Hematopoietic multipotent progenitor cell (in vitro differentiated cells): ENCODE results near the gene ZNG1F. TPM values are rescaled to one million over a fixed set of nuclear protein-coding genes. Genes with fewer than 3 reads are reported as not detected.
"Not testable (repeated sequence)": the region's sequence is repeated elsewhere in the genome, so short reads cannot be mapped to it uniquely, and the experiment has no call there.

ENCODE experiments used
- DNase-seq, 3 donors: peaks; one replicate each; pipeline ENCODE4 v3.0.0-alpha.2; 2011 to 2015; ENCODE audit warnings: low read depth in 2 of 3, low spot score in 2 of 3
- total RNA-seq: library from RNA; depleted of rRNA; stranded (reverse); fragments of >200 nt; gene quantifications from one replicate; pipeline ENCODE4 v1.2.3, GENCODE V29; 2012

Gene ZNG1F
- total RNA-seq, 1 donor, result 2.2 TPM

DNA sequence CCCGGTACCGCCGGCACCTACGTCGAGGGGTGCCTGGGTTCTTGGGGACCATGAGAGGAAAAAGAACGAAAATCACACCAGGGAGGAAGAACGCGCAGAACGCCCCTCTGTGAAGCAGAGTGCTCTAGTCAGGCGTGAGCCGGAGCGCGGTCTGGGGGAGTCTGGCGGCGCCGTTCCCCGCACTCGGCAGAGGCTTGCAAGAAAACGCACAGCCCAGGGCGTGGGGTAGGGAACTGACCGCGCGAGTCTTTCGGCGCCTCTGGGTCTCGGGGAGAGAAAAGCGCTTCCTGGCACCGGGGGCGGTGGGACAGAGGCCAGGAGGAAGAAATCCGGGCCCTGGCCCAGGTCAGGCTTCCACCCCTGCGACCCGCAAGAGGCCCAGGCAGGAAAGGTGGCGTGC lies 65.3 kb downstream of the ZNG1F start:
- DNase-seq, result not testable (repeated sequence)

DNA sequence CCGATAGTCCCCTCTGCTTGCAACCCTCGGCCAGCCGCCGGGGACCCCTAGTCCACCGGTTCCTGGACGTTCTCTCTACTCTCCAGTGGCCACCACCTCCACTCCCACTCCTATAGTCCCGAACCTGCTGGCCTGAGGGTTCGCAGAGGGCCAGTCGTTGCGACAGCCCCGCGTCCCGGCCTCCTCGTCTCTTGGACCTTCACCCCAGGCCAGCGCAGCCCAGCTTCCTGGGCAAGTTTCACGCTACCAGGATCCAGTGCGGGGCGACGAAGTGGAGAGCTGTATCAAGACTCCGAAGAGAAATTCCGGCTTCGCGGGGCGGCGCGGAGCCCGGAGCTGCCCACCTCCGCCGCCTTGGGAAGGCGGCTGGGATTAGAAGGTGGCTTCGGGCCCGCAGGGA lies 65.7 kb downstream of the ZNG1F start:
- not testable (repeated sequence) for DNase-seq

DNA sequence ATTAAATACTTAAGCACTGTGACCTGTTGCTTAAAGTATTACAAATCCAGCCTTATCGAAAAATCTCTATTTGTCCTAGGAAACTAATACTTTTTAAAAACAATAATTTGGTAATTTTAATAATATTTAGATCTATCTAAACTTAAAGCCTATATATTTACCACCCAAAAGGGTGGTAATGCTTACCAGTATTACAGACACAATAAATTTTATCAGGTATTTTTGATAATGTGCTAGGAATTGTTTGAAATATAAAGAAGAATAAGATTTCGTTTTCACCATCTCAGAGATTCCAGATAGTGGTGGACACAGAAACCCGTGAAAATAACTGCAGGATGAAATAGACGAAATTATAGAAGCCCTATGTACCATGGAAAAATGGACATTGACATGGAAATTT lies 68.4 kb downstream of the ZNG1F start:
- DNase-seq, result not testable (repeated sequence)

DNA sequence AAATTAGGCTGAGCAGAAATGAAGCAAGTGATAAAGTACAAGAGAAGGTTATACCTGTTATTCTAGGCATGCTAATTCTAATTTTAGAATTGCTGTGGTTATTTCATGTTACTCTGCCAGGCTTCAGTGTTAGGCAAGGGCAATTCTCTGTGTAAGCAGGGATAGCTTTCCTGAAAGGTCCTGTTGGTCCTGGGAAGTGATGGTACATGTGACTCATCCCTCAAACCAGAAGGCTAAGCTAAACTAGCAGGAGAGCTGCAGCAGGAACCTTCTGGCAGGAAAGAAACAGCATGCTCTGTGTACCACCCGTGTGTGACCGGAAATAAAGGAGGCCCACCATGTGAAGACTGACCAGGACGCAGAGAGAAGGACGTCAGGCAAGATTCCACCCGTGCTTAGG lies 69.4 kb downstream of the ZNG1F start:
- not testable (repeated sequence) for DNase-seq

DNA sequence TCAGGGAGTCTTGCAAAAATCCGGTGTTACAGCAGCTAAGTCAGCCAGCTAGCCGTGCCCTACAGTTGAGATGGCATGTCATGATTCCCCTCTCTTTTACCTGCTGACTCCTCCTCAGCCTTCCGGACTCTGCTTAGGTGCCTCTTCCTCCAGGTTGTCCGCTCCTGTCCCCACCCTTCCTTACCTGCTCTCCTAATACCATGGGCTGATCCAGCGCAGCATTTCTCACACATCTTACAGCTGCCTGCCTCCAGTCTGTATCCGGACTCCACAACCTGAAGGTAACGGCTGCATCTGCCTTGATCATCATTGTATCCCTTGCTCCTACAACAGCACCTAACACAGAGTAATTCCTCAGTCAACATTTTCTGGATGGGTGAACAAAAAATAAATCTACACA lies 69.8 kb downstream of the ZNG1F start:
- not testable (repeated sequence) for DNase-seq

DNA sequence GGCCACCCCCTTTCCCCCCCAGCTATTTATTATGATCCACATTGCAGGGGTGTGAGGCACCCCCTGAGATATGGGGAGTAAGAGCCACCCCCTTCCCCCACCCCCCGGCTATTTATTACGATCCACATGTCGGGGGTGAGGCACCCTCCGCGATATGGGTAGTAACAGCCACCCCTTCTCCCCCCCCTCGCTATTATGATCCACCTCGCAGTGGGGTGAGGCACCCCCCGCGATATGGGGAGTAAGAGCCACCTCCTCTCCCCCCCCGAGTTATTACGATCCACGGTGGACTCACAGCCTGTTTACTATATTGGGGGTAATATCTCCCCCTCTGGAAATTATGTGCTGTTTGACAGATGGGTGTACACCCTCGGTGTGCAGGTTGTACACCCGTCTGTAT lies 75.8 kb downstream of the ZNG1F start:
- DNase-seq, result not testable (repeated sequence)

DNA sequence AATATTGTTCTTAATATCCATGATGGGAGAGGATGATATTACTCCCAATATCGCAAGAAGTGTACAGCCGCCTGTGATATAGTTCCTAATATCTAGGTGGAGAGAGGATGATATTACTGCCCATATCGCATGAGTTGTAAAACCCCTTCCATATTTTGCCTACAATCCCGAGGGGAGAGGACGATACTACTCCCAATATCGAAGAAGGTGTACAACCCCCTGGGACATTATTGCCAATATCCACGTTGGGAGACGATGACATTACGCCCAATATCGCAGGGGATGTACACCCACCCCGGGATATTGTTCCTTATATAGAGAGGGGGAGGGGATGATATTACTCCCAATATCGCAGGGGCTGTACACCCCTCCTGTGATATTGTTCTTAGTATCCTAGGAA lies 77.7 kb downstream of the ZNG1F start:
- DNase-seq, result not testable (repeated sequence)

DNA sequence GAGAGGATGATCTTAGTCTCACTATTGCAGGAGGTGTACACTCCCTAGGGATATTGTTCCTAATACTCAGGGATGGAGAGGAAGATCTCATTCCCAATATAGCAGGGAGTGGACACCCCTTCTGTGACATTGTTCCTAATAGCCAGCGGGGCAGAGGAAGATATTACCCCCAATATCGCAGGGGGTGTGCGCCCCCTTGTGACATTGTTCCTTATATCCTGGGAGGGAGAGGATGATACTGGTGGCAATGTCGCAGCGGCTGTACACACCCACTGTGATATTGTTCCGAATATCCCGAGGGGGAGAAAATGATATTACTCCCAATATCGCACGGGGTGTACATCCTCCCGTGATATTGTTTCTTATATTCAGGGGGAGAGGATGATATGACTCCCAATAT lies 78.2 kb downstream of the ZNG1F start:
- DNase-seq, result not testable (repeated sequence)

DNA sequence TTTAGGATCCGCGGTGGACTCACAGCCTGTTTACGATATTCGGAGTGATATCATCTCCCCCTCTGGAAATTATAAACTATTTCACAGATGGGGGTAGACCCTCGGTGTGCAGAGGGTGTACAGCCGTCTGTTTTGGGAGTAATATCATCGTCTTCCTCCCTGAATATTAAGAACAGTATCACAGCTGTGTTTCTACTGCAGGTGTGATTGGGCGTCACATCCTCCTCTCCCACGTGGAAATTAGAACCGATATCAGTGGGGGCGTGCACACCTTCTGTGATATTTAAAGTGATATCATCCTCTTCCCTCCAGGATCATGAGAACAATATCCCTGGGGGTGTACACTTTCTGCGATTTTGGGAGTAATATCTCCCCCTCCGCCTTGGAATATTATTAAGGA lies 79.9 kb downstream of the ZNG1F start:
- DNase-seq, result not testable (repeated sequence)

DNA sequence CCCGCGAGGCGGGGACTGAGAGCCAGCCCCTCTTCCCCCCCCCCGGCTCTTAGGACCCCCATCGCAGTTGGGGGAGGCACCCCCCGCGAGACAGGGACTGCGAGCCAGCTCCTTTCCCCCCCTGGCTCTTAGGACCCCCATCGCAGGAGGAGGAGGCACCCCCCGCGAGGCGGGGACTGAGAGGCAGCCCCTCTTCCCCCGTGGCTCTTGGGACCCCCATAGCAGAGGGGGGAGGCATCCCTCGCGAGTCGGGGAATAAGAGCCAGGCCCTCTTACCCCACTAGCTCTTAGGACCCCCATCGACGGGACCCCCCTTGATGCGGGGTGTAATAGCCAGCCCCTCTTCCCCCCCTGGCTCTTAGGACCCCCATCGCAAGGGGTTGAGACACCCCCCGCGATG lies 80.3 kb downstream of the ZNG1F start:
- DNase-seq, result not testable (repeated sequence)

DNA sequence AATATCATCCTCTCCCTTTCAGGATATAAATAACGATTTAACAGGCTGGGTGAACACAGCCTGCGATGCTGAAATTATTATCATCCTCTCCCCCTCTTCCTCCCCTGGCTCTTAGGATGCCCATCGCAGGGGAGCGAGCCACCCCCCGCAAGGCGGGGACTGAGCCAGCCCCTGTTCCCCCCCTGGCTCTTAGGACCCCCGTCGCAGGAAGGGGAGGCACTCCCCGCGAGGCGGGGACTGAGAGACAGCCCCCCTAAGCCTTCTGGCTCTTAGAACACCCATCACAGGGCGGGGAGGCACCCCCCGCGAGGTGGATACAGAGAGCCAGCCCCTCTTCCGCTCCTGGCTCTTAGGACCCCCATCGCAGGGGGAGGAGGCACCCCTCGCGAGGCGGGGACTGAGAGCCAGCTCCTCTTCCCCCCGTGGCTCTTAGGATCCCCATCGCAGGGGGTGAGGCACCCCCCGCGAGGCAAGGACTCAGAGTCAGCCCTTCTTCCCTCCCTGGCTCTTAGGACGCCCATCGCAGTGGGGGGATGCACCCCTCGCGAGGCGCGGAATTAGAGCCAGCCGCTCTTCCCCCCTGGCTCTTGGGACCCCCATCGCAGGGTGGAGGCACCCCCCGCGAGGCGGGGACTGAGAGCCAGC lies 82.5 kb downstream of the ZNG1F start:
- not testable (repeated sequence) for DNase-seq

DNA sequence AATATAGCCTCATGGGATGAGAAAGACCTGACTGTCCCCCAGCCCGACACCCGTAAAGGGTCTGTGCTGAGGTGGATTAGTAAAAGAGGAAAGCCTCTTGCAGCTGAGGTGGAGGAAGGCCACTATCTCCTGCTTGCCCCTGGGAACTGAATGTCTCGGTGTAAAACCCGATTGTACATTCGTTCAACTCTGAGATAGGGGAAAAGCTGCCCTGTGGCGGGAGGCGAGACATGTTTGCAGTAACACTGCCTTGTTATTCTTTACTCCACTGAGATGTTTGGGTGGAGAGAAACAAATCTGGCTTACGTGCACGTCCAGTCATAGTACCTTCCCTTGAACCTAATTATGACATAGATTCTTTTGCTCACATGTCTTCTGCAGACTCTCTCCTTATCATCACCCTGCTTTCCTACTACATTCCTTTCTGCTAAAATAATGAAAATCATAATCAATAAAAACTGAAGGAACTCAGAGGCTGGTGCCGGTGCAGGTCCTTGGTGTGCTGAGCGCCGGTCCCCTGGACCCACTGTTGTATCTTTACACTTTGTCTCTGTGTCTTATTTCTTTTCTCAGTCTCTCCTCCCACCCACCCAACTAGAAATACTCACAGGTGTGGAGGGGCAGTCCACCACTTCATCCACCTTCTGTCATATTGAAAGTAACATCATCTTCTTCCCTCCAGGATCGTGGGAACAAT lies 83.4 kb downstream of the ZNG1F start:
- DNase-seq, result not testable (repeated sequence)

DNA sequence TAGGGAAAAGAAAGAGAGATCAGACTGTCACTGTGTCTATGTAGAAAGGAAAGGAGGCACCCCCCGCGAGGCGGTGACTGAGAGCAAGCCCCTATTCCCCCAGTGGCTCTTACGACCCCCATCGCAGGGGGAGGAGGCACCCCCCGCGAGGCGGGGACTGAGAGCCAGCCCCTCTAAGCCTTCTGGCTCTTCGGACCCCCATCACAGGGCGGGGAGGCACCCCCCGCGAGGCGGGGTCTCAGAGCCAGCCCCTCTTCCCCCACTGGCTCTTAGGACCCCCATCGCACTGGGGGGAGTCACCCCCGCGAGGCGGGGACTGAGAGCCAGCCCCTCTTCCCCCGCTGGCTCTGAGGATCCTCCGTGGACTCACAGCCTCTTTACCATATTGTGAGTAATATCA lies 84.6 kb downstream of the ZNG1F start:
- not testable (repeated sequence) for DNase-seq

DNA sequence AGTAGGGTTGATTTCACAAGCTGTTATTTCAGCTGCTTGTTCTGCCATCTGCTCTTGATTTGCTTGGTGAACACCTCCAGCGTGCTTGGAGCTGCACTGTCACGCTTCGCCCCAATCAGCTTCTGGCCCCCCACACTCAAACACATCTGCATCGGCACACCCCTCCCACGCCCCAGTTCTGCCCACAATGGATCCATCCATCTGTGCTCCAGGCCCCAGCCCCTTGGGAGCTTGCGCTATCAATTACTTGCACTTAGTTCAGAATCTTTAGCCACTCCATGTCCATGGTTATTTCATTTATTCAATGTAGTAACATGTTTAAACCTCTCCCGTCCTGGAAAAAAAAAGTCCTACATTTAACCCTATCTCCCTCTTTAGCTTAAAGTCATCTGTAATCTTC lies 88.6 kb downstream of the ZNG1F start:
- not testable (repeated sequence) for DNase-seq

DNA sequence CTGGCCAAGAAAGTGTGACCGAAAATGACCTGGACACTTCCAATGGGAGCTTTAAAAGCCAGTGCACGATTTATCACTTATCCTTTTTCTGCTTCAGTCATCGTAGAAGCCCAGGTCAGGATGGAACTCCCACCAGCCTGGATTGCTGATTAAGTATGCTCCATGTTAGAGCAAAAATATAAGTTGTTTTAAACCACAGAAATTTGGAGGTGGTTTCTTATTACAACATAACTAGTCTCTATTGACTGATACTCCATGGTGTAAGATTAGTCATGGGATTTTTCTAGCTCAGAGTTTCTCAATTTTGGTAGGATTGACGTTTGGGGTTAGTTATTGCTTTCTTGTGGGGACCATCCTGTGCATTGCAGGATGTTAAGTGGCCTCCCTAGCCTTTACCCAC lies 90.4 kb downstream of the ZNG1F start:
- not testable (repeated sequence) for DNase-seq

DNA sequence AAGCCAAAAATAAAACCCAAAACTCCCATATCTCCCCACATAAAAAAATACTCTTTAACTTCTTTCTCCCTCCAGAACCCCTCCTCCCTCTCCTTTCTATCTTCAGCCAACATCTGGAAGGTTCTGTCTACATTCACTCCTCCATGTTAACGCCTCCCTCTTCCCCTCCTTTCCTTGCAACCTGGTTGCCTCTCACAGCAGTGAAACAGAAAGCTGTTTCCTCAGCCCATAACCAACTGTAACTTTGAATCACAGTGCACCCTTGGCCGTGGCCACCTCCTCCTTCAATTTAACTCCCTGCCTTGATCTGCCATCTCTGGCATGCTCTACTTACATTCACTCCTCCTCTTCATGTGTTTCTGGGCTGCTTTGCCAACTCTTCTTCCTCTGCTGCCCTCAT lies 94.1 kb downstream of the ZNG1F start:
- not testable (repeated sequence) for DNase-seq

DNA sequence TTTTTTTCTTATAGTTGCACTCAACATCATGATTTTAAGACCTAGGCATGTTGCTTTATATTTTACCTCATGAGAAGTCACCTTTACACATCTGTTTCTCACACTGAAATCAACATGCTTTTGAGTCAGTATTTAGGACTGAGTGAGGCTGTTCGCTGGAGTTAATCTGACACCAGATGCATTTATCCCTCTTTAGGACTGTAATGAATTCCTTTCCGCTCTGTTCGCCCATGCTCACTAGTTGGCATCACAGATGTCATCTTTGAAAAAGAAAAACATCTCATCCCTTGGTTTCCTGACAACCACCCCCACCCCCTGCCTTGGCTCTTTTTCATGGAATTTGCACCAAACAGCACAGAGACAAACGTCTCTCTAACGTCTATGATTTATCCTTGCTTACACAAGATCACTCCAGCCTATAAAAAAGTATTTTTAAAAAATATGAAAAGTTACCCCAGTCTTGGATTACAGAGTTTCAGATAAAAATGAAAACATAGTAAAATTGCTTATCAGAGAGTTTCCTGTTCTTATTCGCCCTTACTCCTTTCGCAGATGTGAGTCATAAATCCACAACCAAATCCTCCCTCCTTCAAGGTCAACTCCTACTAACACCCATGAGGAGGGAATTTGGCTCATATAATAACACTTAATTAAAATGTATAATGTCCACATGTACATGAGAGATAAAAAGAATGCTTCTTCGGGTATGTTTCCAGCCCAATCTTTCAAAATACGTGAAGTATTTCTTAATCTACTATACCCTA lies 94.9 kb downstream of the ZNG1F start:
- not testable (repeated sequence) for DNase-seq

DNA sequence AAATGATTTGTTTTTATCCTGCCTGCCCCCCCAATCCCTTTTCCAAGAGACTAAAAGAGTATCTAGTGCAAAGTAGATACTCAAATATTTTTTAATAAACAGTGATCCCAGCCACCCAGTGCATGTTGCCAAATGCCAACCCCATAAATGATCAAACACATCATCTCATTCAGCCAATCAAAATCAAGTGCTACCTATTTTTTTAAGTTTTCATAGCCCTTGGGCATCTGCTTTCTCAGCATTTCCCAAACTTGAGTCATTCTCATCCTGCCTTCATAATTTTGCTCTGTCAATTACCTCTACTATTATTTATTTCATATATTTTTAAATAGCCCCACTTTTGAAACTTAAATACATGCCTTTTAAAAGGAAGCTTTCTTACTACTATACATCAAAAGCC lies 98.2 kb downstream of the ZNG1F start:
- DNase-seq, result not testable (repeated sequence)

DNA sequence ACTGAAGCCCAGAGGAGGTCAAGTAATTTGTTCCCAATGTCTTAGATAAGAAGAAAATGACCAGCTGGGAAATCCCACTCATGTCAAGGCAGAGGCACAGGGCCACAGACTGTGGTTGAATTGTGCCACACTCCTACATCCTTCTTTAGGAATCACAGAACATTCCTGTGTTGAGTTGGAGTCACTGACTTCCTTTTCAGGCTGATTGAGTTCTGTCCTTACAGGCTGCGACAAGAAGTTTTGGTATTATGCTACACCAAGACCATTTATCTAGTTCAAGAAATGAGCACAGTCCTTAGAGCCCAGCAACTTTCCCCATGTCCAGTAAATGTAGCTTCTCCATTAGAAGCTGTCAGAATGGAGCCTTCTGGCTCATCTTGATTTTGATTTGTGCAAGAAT lies 98.7 kb downstream of the ZNG1F start:
- DNase-seq, result not testable (repeated sequence)

DNA sequence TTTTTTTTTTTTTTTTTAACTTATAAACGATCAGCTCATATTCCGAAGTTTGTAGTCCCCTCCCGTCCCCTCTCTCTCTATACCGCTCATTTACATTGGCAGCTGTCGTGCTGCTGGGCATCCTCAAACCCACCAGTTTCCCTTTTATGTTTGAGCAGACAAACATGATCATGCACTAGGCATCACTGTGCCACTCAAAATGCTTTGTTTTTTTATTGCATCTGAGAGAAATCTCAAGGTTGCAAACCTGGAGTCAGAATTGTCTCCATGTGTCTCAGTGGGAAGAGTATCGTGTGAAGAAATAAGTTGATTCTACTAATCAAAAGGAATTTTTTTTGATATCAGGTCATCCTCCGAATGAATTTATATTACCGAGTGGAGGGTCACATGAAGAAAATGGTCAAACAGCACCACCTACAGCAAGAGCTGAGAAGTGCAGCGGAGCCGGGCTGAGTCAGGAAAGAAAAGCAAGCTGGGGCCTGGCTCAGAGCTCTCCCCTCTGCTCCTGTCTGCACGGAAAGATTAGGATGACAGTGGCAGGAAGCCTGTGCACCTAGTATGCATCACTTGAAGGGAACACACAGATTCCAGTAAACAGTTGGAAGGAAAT lies 100.6 kb downstream of the ZNG1F start:
- DNase-seq, result peak in 1 of 3 donors; percentile 9

DNA sequence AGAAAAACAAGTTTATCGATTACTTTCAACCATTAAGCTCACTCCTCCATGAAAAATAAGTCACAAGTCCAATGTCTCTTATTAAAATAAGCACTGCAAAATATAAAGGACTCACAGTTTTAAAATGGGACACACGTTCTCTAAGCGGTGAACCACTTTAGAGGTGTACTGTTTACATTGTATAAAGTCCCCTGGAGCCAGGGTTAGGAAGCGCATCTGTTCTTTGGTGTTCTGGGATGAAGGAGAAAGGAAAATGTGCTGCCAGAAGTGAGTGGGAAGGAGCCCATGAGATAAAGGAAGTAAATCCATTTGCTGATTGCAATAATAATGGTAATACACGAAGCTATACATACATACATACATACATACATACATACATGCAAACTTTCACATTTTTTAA lies 101.2 kb downstream of the ZNG1F start:
- DNase-seq, result not testable (repeated sequence)
